HG03064 (cell line): ENCODE measurements around the gene DPEP2.
"Not testable (repeated sequence)": the region's sequence is repeated elsewhere in the genome, so short reads cannot be mapped to it uniquely, and the experiment has no call there.

Experiments
- ATAC-seq: cut with Tn5 transposase; IDR thresholded peaks from one replicate; pipeline ENCODE4 v1.9.1; 2021; ENCODE audit warnings: low read depth; ENCODE audit not compliant: unreplicated experiment

Gene DPEP2, protein sequence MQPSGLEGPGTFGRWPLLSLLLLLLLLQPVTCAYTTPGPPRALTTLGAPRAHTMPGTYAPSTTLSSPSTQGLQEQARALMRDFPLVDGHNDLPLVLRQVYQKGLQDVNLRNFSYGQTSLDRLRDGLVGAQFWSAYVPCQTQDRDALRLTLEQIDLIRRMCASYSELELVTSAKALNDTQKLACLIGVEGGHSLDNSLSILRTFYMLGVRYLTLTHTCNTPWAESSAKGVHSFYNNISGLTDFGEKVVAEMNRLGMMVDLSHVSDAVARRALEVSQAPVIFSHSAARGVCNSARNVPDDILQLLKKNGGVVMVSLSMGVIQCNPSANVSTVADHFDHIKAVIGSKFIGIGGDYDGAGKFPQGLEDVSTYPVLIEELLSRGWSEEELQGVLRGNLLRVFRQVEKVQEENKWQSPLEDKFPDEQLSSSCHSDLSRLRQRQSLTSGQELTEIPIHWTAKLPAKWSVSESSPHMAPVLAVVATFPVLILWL

GRCh38 chr16:67998779-67999688 is at the start of gene DPEP2:
TSS of gene DPEP2 (minus strand) at chr16:67999484. CDS start at chr16:67993212, 6,272 bp downstream.
- not testable (repeated sequence) for ATAC-seq

- ATAC-seq: no peak
These were observed 48.7 kb upstream of the DPEP2 start for GRCh38 chr16:68047987-68048386.

- no peak for ATAC-seq
These were observed 46.8 kb upstream of the DPEP2 start for GRCh38 chr16:68046106-68046505.

DNA sequence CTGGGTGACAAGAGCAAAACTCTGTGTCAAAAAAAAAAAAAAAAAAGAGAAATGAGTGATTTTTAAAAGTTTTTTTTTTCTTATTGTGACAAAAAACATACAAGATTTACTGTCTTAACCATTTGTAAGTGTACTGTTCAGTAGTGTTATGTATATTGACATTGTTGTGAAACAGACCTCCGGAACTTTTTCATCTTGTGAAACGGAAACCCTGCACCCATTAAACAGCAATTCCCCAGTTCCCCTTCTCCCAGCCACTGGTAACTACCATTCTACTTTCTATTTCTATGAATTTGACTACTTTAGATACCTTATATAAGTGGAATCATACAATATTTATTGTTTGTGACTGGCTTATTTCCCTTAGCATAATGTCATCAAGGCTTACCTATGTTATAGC is 42.5 kb upstream of the DPEP2 start:
- ATAC-seq: no peak

- ATAC-seq: peak; percentile 64
These were observed 41.4 kb upstream of the DPEP2 start for GRCh38 chr16:68040506-68041288.

GRCh38 chr16:68037841-68038597 is 38.7 kb upstream of the DPEP2 start:
- no peak for ATAC-seq

DNA sequence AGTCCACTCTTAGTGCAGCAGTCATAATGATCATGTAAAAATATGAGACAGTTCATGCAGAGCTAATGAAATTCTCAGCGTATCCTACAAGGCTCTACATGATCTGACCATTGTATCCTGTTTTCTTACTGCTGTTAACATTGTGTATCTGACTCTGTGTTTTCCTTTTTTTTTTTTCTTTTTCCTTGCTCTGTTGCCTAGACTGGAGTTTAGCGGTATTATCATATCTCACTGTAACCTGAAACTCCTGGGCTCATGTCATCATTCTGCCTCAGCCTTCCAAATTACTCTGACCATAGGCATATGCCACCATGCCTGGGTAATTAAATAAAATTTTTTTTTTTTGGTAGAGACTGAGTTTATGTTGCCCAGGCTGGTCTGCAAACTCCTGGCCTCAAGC is 35.9 kb upstream of the DPEP2 start:
- ATAC-seq: no peak

GRCh38 chr16:68033101-68033500 is 33.8 kb upstream of the DPEP2 start:
- ATAC-seq: no peak

DNA sequence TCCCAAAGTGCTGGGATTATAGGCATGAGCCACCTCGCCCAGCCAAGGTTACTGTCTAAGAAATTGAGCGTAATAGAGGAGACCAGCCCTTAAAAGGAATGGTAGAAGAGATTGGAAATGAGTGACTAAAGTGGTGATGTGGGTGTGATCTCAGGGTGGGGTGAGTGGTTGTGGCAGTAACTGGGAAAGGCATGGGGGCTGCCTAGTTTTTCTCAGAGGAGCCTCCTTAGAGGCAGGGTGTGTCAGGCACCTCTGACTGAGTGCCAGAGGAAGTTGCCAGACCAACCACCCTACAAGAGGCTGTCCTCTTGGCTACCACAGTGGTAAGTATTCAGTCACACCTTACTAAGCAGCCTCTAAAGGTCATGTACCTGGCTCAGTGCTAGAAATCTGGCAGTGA is 32.7 kb upstream of the DPEP2 start:
- no peak for ATAC-seq

DNA sequence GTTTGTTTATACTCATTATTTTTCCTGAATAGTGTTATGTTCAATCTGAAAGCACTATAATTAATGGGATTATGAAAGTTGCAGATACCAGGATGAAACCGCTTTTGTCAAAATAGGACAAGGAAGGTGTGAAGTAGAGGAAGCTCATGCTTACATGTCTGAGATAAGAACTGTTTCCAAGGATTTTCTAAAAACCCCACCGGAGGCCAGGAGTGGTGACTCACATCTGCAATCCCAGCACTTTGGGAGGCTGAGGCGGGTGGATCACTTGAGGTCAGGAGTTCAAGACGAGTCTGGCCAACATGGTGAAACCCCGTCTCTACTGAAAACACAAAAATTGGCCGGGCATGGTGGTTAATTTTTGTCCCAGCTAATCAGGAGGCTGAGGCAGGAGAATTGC is 30.8 kb upstream of the DPEP2 start:
- not testable (repeated sequence) for ATAC-seq

GRCh38 chr16:68028996-68029395 is 29.7 kb upstream of the DPEP2 start:
- ATAC-seq: no peak

GRCh38 chr16:68022728-68023537 is 23.6 kb upstream of the DPEP2 start, which contains the start of the genes DDX28 and DUS2:
TSS of gene DDX28 (minus strand) at chr16:68023232. CDS start at chr16:68023202, 30 bp downstream.
TSS of gene DUS2 (plus strand) at chr16:68023284. CDS start at chr16:68038024, 14,740 bp downstream.
- ATAC-seq: peak; percentile 64

GRCh38 chr16:68022278-68022727 is 23.0 kb upstream of the DPEP2 start:
- ATAC-seq: peak; percentile 5

DNA sequence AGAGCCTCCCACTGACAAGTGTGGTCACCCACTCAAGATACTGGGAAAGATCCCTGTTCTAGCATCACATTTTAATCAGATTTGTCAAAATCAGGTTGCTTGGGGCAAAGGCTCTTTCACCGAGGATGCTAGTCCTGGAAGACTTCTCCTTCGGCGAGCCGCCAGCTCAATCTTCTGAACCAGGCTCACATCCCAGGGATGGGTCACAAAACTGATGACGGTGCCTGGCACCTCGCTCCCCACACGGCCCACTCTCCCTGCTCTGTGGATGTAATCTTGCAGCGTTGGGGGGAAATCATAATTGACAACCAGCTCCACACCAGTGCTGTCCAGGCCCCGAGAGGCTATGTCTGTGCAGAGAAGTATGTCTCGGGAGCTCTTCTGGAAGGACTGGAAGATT is 22.2 kb upstream of the DPEP2 start:
- no peak for ATAC-seq

DNA sequence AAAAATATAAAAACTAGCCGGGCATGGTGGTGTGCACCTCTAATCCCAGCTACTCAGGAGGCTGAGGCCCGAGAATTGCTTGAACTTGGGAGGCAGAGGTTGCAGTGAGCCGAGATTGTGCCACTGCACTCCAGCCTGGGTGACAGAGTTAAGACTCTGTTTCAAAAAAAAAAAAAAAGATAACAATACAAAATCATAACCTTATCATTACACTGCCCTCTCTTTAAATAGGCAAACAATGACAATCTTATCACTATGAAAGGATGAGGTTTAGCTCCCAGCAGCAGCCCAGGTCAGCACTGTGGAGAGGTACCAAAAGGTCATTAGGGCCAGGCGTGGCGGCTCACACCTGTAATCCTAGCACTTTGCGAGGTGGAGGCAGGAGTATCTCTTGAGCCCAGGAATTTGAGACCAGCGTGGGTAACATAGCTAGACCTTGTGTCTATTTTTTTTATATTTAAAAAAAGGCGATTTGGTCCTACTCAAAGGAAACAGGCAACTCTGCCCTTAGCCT is 19.9 kb upstream of the DPEP2 start:
- no peak for ATAC-seq

DNA sequence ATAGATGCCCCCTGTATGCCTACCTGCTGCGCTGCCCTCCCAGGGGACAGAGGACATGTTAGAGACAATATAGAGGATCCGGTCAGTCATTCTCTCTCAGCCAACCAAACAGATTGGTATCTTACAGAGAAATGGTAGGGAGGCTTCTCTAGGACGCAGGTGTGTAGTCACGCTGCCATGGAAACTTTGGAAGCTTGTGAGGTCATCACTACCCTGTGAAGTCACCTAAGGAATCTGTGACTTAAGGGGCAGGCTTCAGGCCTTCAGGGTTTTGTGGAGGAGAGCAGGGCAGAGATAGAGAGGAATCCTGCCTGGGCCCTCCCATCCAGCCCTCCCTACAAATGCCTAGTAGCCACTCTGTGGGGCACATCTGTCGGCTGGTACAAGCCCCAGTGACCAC is 16.4 kb upstream of the DPEP2 start, which contains the start of gene DPEP2NB:
Gene DPEP2NB (minus strand): TSS at position 231 of the 400 bp plus-strand sequence. CDS start 141 bp downstream, at position 90.
- no peak for ATAC-seq

DNA sequence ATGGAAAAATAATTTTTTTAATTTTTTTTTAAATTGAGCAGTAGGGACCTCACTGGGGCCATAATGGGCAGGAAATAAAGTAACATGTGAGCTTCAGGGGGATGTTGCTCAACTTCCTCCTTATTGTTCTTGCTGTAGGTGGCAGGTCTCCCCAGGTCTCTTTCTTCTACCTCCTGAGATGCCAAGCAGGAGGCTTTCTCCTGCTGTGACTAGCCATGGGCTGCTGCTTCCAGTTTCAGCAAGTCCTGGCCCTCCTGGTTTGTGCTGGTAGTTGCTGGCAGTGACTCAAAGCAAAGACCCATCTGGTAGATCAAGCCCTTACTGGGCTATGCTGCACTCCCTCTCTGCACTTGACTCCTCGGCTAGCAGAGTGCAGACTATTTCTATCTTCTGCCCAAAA is 14.2 kb upstream of the DPEP2 start:
- no peak for ATAC-seq

DNA sequence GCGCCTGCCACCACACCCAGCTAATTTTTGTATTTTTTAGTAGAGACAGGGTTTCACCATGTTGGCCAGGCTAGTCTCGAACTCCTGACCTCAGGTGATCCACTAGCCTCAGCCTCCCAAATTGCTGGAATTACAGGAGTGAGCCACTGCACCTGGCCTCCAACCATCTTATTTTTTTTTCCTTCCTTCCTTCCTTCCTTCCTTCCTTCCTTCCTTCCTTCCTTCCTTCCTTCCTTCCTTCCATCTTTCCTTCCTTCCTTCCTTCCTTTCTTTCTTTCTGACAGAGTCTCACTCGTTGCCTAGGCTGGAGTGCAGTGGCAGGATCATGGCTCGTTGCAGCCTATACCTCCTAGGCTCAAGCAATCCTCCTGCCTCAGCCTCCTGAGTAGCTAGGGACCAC is 10.6 kb upstream of the DPEP2 start:
- not testable (repeated sequence) for ATAC-seq
